T-helper 17 cell (primary cell): Measurements from ENCODE around the gene ATG14. TPM values are rescaled to one million over a fixed set of nuclear protein-coding genes. Genes with fewer than 3 reads are reported as not detected.

Source experiments
- ATAC-seq: fragments of 150-1000 bp; cut with Tn5 transposase; 2 replicates; pipeline ENCODE4 v1.10.0; 2021; ENCODE audit warnings: mild to moderate bottlenecking, moderate library complexity
- DNase-seq, 3 donors: peaks; one replicate each; pipeline versions ENCODE4 v3.0.0 to v3.0.0-alpha.2; 2020 to 2021
- H3K9me3 ChIP-seq: one replicate; pipeline ENCODE4 v1.7.0; 2013; ENCODE audit warnings: low read length, mild to moderate bottlenecking; ENCODE audit not compliant: control insufficient read depth, poor library complexity, severe bottlenecking
- H3K27ac Mint-ChIP-seq: one replicate; pipeline ENCODE4 v1.8.0; 2022; ENCODE audit warnings: mild to moderate bottlenecking, moderate library complexity, mixed read lengths
- H3K27me3 Mint-ChIP-seq: one replicate; pipeline ENCODE4 v1.8.0; 2022; ENCODE audit warnings: mixed read lengths
- H3K36me3 Mint-ChIP-seq: one replicate; pipeline ENCODE4 v1.8.0; 2022; ENCODE audit warnings: low read depth, mixed read lengths
- H3K4me1 Mint-ChIP-seq: one replicate; pipeline ENCODE4 v1.8.0; 2022; ENCODE audit warnings: mild to moderate bottlenecking, mixed read lengths
- H3K4me3 Mint-ChIP-seq: one replicate; pipeline ENCODE4 v1.8.0; 2022; ENCODE audit warnings: mild to moderate bottlenecking, moderate library complexity, mixed read lengths
- total RNA-seq, 4 donors: library from RNA in 2 of 4; stranded (reverse) in 2 of 4; gene quantifications; one replicate each; pipeline ENCODE4 v1.2.3 and lab custom pipeline; 2022 to 2026

ATG14 gene
- total RNA-seq, 2 donors from 2014 or later, result 16.3 to 21.7 TPM

DNA sequence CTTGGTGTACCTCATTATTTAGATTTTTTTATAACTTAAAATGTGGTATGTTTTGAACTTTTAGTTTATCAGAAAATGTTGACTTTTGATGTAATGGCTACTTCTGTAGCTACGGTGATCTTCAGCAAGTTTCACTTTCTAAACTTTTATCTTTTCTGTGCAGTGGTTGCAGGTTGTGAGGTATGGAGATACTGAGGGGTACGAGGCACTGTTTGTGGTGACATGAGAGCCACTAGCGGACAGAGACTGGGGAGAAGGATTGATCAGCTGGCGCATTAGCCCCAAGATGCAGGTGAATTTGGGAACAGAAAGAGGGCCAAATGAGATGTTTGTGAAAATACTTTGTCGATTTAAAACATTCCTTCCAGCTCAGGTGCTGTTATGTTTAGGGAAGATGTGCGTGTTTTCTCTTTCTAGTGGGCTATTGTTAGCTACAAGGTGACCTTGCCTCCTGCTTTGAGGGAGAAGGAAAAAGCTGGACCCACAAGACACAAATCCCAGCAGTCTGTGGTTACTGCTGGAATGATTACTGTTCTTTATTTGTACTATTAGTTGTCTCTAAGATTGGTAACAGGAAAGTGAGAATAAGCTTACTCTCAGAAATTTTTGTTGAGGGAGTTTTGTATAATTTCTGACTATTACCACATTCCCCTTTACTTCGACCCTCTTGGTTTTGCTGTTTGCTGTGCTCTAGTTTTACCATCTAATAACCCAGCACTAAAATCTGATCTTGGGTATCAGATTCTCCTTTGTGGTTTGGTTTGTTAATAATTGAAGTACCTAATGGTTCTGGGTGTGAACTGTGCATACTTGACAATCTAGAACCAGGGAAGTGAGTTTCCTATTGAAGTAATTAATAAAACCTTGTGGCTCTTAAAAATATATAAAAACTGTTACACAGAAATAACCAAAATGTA lies 78.7 kb downstream of the ATG14 start:
- DNase-seq (no peak), ATAC-seq (peak; percentile 55)
- no peaks in the 10 kb centered on the region for H3K27me3 Mint-ChIP-seq
- peak overlapping the region; percentile 99 for H3K27ac Mint-ChIP-seq
- H3K4me3 Mint-ChIP-seq, result peak overlapping the region; percentile 98
- H3K9me3 ChIP-seq, result no peaks in the 10 kb centered on the region
- peaks cover 58% of the 10 kb centered on the region for H3K4me1 Mint-ChIP-seq
- peaks cover 2% of the 10 kb centered on the region for H3K36me3 Mint-ChIP-seq

DNA sequence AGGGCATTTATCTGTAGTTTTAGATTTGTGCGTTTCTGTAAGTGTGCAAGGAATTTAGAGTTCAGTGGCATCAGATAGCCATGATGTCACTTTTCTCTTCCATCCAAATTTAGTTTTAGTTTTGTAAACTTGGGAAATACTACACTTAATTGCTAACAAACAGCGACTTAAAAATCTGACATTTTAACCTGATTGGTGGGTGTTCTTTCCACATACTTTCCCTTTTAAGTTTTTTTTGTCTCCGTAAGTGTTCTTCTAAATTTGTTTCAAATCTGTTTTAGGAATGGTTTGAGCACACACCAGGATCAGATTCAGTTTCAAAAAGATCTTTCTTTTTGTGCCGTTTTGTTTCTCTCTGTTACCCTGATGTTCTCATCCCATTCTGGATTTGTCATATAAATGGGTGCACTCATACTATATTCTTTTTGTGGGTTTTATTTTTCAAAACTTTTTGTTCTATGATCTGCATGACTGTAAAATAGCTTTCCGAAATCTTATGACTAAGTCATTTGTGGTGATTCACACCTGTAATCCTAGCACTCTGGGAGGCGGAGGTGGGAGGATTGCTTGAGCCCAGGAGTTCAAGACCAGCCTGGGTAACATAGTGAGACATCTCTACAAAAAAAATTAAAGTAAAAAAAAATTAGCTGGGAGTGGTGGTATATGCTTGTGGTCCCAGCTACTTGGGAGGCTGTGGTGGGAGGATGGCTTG lies 81.5 kb downstream of the ATG14 start:
- ATAC-seq (no peak), DNase-seq (no peak)
- H3K27ac Mint-ChIP-seq, result peak overlapping the region; percentile 78
- H3K27me3 Mint-ChIP-seq, result no peaks in the 10 kb centered on the region
- H3K4me1 Mint-ChIP-seq, result peaks cover 60% of the 10 kb centered on the region
- no peak overlapping the region for H3K4me3 Mint-ChIP-seq
- no peaks in the 10 kb centered on the region for H3K9me3 ChIP-seq
- peaks cover 5% of the 10 kb centered on the region for H3K36me3 Mint-ChIP-seq

- no peak for ATAC-seq
- Mint-ChIP-seq H3K4me1 (peaks cover 43% of the 10 kb centered on the region), H3K4me3 (no peak overlapping the region), H3K27me3 (no peaks in the 10 kb centered on the region), H3K36me3 (peaks cover 5% of the 10 kb centered on the region), H3K27ac (no peak overlapping the region)
- no peak for DNase-seq
- H3K9me3 ChIP-seq, result no peaks in the 10 kb centered on the region
Measured at GRCh38 chr14:55328317-55328716, 83.3 kb downstream of the ATG14 start.

DNA sequence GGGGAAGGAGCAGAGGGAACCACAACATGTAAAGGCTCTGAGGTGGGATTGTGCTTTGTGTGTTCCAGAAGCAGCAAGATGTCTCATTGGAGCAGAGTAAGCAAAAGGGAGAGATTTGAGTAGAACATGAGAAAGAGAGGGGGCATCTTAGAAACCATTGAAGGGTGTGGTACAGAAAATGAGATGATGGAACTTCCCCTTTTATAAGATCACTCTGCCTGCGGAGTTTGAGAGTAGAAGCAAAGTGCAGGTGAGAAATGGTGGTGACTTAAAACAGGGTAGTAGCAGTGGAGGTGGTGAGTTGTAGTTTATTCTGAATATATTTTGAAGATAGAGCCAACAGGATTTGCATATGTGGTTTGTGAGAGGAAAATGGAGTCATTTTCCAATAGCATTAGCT lies 84.5 kb downstream of the ATG14 start:
- peaks cover 3% of the 10 kb centered on the region for H3K36me3 Mint-ChIP-seq
- DNase-seq (no peak), ATAC-seq (peak; percentile 56)
- H3K27ac Mint-ChIP-seq, result peak overlapping the region; percentile 37
- no peak overlapping the region for H3K4me3 Mint-ChIP-seq
- peaks cover 33% of the 10 kb centered on the region for H3K4me1 Mint-ChIP-seq
- no peaks in the 10 kb centered on the region for H3K27me3 Mint-ChIP-seq
- no peaks in the 10 kb centered on the region for H3K9me3 ChIP-seq

GRCh38 chr14:55324812-55325211 lies 86.8 kb downstream of the ATG14 start:
- H3K4me1 Mint-ChIP-seq, result peaks cover 24% of the 10 kb centered on the region
- DNase-seq (no peak), ATAC-seq (no peak)
- H3K4me3 Mint-ChIP-seq, result no peak overlapping the region
- no peaks in the 10 kb centered on the region for H3K9me3 ChIP-seq
- peaks cover 3% of the 10 kb centered on the region for H3K36me3 Mint-ChIP-seq
- H3K27ac Mint-ChIP-seq, result peak overlapping the region; percentile 37
- H3K27me3 Mint-ChIP-seq, result no peaks in the 10 kb centered on the region

DNA sequence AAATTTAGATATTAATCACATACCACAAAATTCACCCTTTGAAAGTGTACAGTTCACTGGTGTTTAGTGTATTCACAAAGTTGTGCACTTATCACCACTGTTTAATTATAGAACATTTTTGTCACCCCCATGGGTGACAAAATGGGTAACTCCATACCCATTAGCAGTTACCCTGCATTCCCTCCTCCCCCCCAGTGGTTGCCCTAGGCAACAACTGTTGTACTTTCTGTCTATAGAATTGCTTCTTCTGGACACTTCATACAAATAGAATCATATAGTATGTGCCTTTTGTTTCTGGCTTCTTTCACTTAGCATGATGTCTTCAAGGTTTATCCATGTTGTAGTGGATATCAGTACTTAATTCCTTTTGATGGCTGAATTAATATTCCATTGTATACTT lies 87.7 kb downstream of the ATG14 start:
- no peaks in the 10 kb centered on the region for H3K27me3 Mint-ChIP-seq
- peak overlapping the region; percentile 61 for H3K27ac Mint-ChIP-seq
- DNase-seq (no peak), ATAC-seq (peak; percentile 55)
- peaks cover 3% of the 10 kb centered on the region for H3K36me3 Mint-ChIP-seq
- peaks cover 23% of the 10 kb centered on the region for H3K4me1 Mint-ChIP-seq
- H3K4me3 Mint-ChIP-seq, result no peak overlapping the region
- H3K9me3 ChIP-seq, result no peaks in the 10 kb centered on the region

- no peaks in the 10 kb centered on the region for H3K9me3 ChIP-seq
- Mint-ChIP-seq H3K27ac (no peak overlapping the region), H3K27me3 (no peaks in the 10 kb centered on the region), H3K36me3 (peaks cover 5% of the 10 kb centered on the region), H3K4me1 (peaks cover 10% of the 10 kb centered on the region), H3K4me3 (no peak overlapping the region)
- no peak for DNase-seq
- ATAC-seq, result no peak
Measured at GRCh38 chr14:55318694-55319093, 92.9 kb downstream of the ATG14 start.

DNA sequence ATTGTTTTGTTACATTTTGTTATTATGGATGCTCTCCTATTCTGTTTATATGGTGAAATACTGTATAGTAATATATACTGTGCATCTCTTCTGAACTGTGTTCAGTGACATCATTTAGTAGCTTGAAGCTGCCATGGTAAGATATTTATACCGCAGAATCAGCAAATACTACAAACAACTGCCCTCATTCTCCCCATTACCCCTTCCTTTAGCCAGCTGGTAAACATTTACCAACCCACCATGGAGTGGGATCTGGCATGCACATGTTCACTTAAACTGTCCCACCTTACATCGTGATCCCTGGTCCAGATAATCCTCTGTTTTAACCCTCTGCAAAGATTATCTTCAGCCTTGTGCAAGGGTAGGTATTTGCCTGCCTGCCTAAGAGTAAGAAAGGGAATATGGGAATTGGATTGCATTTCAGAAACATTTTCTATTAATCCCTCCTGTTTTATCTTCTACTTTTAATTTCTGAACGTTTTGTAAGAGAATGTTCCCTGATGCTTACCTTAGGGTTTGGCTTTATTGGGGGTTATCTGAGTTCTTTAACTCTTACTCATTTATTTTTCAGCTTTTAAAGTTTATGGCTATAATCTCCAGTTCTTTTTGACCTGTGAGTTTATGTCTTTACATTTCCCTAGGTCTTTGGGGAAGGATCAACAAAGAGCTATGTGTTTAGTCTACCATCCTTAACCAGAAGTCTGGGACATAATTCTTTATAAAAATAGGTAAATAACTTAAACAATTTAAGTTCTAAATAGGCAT lies 93.9 kb downstream of the ATG14 start:
- no peak overlapping the region for H3K27ac Mint-ChIP-seq
- H3K9me3 ChIP-seq, result no peaks in the 10 kb centered on the region
- no peak overlapping the region for H3K4me3 Mint-ChIP-seq
- ATAC-seq, result no peak
- peaks cover 10% of the 10 kb centered on the region for H3K4me1 Mint-ChIP-seq
- H3K27me3 Mint-ChIP-seq, result no peaks in the 10 kb centered on the region
- H3K36me3 Mint-ChIP-seq, result peaks cover 7% of the 10 kb centered on the region
- DNase-seq, result no peak

DNA sequence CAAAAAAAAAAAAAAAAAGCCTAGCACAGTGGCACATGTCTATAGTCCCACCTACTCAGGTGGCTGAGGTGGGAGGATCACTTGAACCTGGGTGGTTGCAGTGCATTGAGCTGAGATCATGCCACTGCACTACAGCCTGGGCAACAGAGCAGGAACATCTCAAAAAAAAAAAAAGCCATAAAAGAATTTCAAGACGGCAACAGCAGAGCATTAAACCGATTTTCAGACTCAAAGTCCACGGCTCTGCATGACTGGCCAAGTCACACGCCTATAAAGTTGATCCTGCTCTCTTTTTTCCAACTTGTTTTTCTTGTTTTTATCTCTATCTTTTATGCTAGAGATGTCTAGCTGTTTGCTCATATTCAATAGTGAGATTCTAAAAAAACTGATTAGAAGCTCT lies 95.1 kb downstream of the ATG14 start:
- H3K36me3 Mint-ChIP-seq, result peaks cover 10% of the 10 kb centered on the region
- no peak overlapping the region for H3K27ac Mint-ChIP-seq
- peaks cover 10% of the 10 kb centered on the region for H3K4me1 Mint-ChIP-seq
- DNase-seq (no peak), ATAC-seq (no peak)
- no peaks in the 10 kb centered on the region for H3K27me3 Mint-ChIP-seq
- H3K9me3 ChIP-seq, result no peaks in the 10 kb centered on the region
- peak overlapping the region; percentile 25 for H3K4me3 Mint-ChIP-seq

Other genes with a start within 250 kb of the ATG14 start
- gene DLGAP5, start 220.2 kb downstream of the ATG14 start, total RNA-seq, result under 1 TPM in 1 of 2 donors, not detected in 1; 0.12 TPM
- gene FBXO34, start 140.4 kb downstream of the ATG14 start, total RNA-seq, result 10 to 100 TPM; 20.5 to 27.8 TPM
- gene TBPL2, start 28.8 kb upstream of the ATG14 start, total RNA-seq, result not detected
- 10 to 100 TPM; 81.6 to 83.5 TPM for gene KTN1, start 168.4 kb upstream of the ATG14 start, total RNA-seq